Measurements from ENCODE around the gene STXBP4. TPM values are rescaled to one million over a fixed set of nuclear protein-coding genes. Genes with fewer than 3 reads are reported as not detected.
A peak's percentile ranks its signal among the peaks of the same experiment; 100 is the strongest.

STXBP4 gene
- total RNA-seq, 5 donors from 2014 or later (not counting 1 experiment from before 2014, with no cell fraction given), result 5.7 to 10.6 (median 9.1) TPM

GRCh38 chr17:55098765-55099164, 130.2 kb downstream of the STXBP4 start:
- Histone ChIP-seq H3K9me3 (no peaks in the 10 kb centered on the region), H3K27ac (ENCODE audit: low read length) (no peak overlapping the region), H3K4me1 (ENCODE audit: control insufficient read depth in 1 of 2, extremely low read depth in 1 of 2, insufficient read depth in 2 of 2, low read length in 2 of 2) (no peaks in the 10 kb centered on the region), H3K27me3 (replicated peaks in 1 of 2; ENCODE audit: control insufficient read depth in 2 of 2, extremely low read depth in 1 of 2, insufficient read depth in 2 of 2, low read length in 1 of 2) (no peaks in the 10 kb centered on the region), H3K36me3 (ENCODE audit: control insufficient read depth in 2 of 2, extremely low read depth in 1 of 2, insufficient read depth in 1 of 2, low read length in 1 of 2) (peaks cover 0 to 5% of the 10 kb centered on the region in 2 donors), H3K4me3 (ENCODE audit: control insufficient read depth in 1 of 2, extremely low read depth in 1 of 2, low read length in 1 of 2) (no peak overlapping the region)
- ChIA-PET POLR2A (no interaction called here), CTCF (no interaction called here)
- no peaks in the 10 kb centered on the region for H3K27me3 Mint-ChIP-seq
- peaks cover 39% of the 10 kb centered on the region for H3K36me3 Mint-ChIP-seq
- no peak overlapping the region for H3K27ac Mint-ChIP-seq
- DNase-seq, result no peak
- H3K9me3 Mint-ChIP-seq, result peaks cover 0 to 18% (median 9%) of the 10 kb centered on the region in 3 donors
- H3K4me1 Mint-ChIP-seq, result peaks cover 0 to 9% (median 3%) of the 10 kb centered on the region in 3 donors
- WGBS (ENCODE audit: insufficient coverage), result no CpG with 5 or more reads among the region's 1 CpG
- ATAC-seq (replicated peaks in 1 of 4), result no peak
- no peak overlapping the region for H3K4me3 Mint-ChIP-seq

- Mint-ChIP-seq H3K4me1 (peaks cover 0 to 4% (median 2%) of the 10 kb centered on the region in 3 donors), H3K9me3 (peaks cover 3 to 20% (median 9%) of the 10 kb centered on the region in 3 donors), H3K27ac (no peak overlapping the region), H3K36me3 (peaks cover 38% of the 10 kb centered on the region), H3K4me3 (no peak overlapping the region), H3K27me3 (no peaks in the 10 kb centered on the region)
- CTCF ChIA-PET, result no interaction called here
- Histone ChIP-seq H3K9me3 (no peaks in the 10 kb centered on the region), H3K27ac (ENCODE audit: low read length) (no peak overlapping the region), H3K4me3 (ENCODE audit: control insufficient read depth in 1 of 2, extremely low read depth in 1 of 2, low read length in 1 of 2) (no peak overlapping the region), H3K4me1 (ENCODE audit: control insufficient read depth in 1 of 2, extremely low read depth in 1 of 2, insufficient read depth in 2 of 2, low read length in 2 of 2) (no peaks in the 10 kb centered on the region), H3K27me3 (replicated peaks in 1 of 2; ENCODE audit: control insufficient read depth in 2 of 2, extremely low read depth in 1 of 2, insufficient read depth in 2 of 2, low read length in 1 of 2) (no peaks in the 10 kb centered on the region), H3K36me3 (ENCODE audit: control insufficient read depth in 2 of 2, extremely low read depth in 1 of 2, insufficient read depth in 1 of 2, low read length in 1 of 2) (no peaks in the 10 kb centered on the region)
- DNase-seq (no peak), ATAC-seq (replicated peaks in 1 of 4) (no peak)
- WGBS (ENCODE audit: insufficient coverage), result no CpG with 5 or more reads among the region's 2 CpGs
- POLR2A ChIA-PET, result no interaction called here
Observed at GRCh38 chr17:55110521-55110920, 142.0 kb downstream of the STXBP4 start.

GRCh38 chr17:55114283-55114682, 145.7 kb downstream of the STXBP4 start:
- Mint-ChIP-seq H3K36me3 (peaks cover 21% of the 10 kb centered on the region), H3K4me1 (peaks cover 0 to 19% (median 13%) of the 10 kb centered on the region in 3 donors), H3K4me3 (no peak overlapping the region), H3K9me3 (peaks cover 0 to 3% (median 3%) of the 10 kb centered on the region in 3 donors), H3K27ac (no peak overlapping the region), H3K27me3 (no peaks in the 10 kb centered on the region)
- H3K4me1 ChIP-seq (ENCODE audit: control insufficient read depth in 1 of 2, extremely low read depth in 1 of 2, insufficient read depth in 2 of 2, low read length in 2 of 2), result no peaks in the 10 kb centered on the region
- no peak overlapping the region for H3K27ac ChIP-seq (ENCODE audit: low read length)
- ChIA-PET CTCF (no interaction called here), POLR2A (no interaction called here)
- no peaks in the 10 kb centered on the region for H3K9me3 ChIP-seq
- no peak overlapping the region for H3K4me3 ChIP-seq (ENCODE audit: control insufficient read depth in 1 of 2, extremely low read depth in 1 of 2, low read length in 1 of 2)
- ATAC-seq (replicated peaks in 1 of 4), result no peak
- H3K36me3 ChIP-seq (ENCODE audit: control insufficient read depth in 2 of 2, extremely low read depth in 1 of 2, insufficient read depth in 1 of 2, low read length in 1 of 2), result no peaks in the 10 kb centered on the region
- no peak for DNase-seq
- no peaks in the 10 kb centered on the region for H3K27me3 ChIP-seq (replicated peaks in 1 of 2; ENCODE audit: control insufficient read depth in 2 of 2, extremely low read depth in 1 of 2, insufficient read depth in 2 of 2, low read length in 1 of 2)

GRCh38 chr17:55116440-55116914, 147.9 kb downstream of the STXBP4 start:
- Histone ChIP-seq H3K4me3 (ENCODE audit: control insufficient read depth in 1 of 2, extremely low read depth in 1 of 2, low read length in 1 of 2) (no peak overlapping the region), H3K36me3 (ENCODE audit: control insufficient read depth in 2 of 2, extremely low read depth in 1 of 2, insufficient read depth in 1 of 2, low read length in 1 of 2) (no peaks in the 10 kb centered on the region), H3K27ac (ENCODE audit: low read length) (peak overlapping the region; percentile 42), H3K9me3 (no peaks in the 10 kb centered on the region), H3K4me1 (ENCODE audit: control insufficient read depth in 1 of 2, extremely low read depth in 1 of 2, insufficient read depth in 2 of 2, low read length in 2 of 2) (no peaks in the 10 kb centered on the region), H3K27me3 (replicated peaks in 1 of 2; ENCODE audit: control insufficient read depth in 2 of 2, extremely low read depth in 1 of 2, insufficient read depth in 2 of 2, low read length in 1 of 2) (no peaks in the 10 kb centered on the region)
- Mint-ChIP-seq H3K4me1 (peaks cover 0 to 19% (median 13%) of the 10 kb centered on the region in 3 donors), H3K9me3 (peaks cover 0 to 3% (median 0%) of the 10 kb centered on the region in 3 donors), H3K36me3 (peaks cover 13% of the 10 kb centered on the region), H3K4me3 (no peak overlapping the region), H3K27me3 (no peaks in the 10 kb centered on the region), H3K27ac (peak overlapping the region; percentile 78 to 94)
- DNase-seq (peak in 1 of 35 experiments; percentile 14), ATAC-seq (replicated peaks in 1 of 4) (peak in 2 of 4 experiments; percentile 47 to 71)
- WGBS (ENCODE audit: insufficient coverage), result no CpG with 5 or more reads among the region's 2 CpGs
- ChIA-PET POLR2A (no interaction called here), CTCF (no interaction called here)

- peaks cover 0 to 19% (median 13%) of the 10 kb centered on the region in 3 donors for H3K4me1 Mint-ChIP-seq
- DNase-seq (no peak), ATAC-seq (replicated peaks in 1 of 4) (no peak)
- ChIA-PET POLR2A (no interaction called here), CTCF (no interaction called here)
- H3K4me3 Mint-ChIP-seq, result no peak overlapping the region
- H3K36me3 Mint-ChIP-seq, result peaks cover 12% of the 10 kb centered on the region
- no peaks in the 10 kb centered on the region for H3K27me3 Mint-ChIP-seq
- 100% methylated on average over 1 of the region's 3 CpGs for WGBS (ENCODE audit: insufficient coverage)
- Histone ChIP-seq H3K4me1 (ENCODE audit: control insufficient read depth in 1 of 2, extremely low read depth in 1 of 2, insufficient read depth in 2 of 2, low read length in 2 of 2) (no peaks in the 10 kb centered on the region), H3K4me3 (ENCODE audit: control insufficient read depth in 1 of 2, extremely low read depth in 1 of 2, low read length in 1 of 2) (no peak overlapping the region), H3K27ac (ENCODE audit: low read length) (no peak overlapping the region), H3K9me3 (no peaks in the 10 kb centered on the region), H3K36me3 (ENCODE audit: control insufficient read depth in 2 of 2, extremely low read depth in 1 of 2, insufficient read depth in 1 of 2, low read length in 1 of 2) (no peaks in the 10 kb centered on the region), H3K27me3 (replicated peaks in 1 of 2; ENCODE audit: control insufficient read depth in 2 of 2, extremely low read depth in 1 of 2, insufficient read depth in 2 of 2, low read length in 1 of 2) (no peaks in the 10 kb centered on the region)
- H3K9me3 Mint-ChIP-seq, result peaks cover 0 to 3% (median 0%) of the 10 kb centered on the region in 3 donors
- H3K27ac Mint-ChIP-seq, result peak overlapping the region in 1 of 2 donors; percentile 52
Observed at GRCh38 chr17:55117164-55117563, 148.6 kb downstream of the STXBP4 start.

GRCh38 chr17:55120651-55121050, 152.1 kb downstream of the STXBP4 start:
- H3K9me3 Mint-ChIP-seq, result no peaks in the 10 kb centered on the region
- no peak overlapping the region for H3K4me3 ChIP-seq (ENCODE audit: control insufficient read depth in 1 of 2, extremely low read depth in 1 of 2, low read length in 1 of 2)
- no peaks in the 10 kb centered on the region for H3K36me3 ChIP-seq (ENCODE audit: control insufficient read depth in 2 of 2, extremely low read depth in 1 of 2, insufficient read depth in 1 of 2, low read length in 1 of 2)
- H3K4me1 ChIP-seq (ENCODE audit: control insufficient read depth in 1 of 2, extremely low read depth in 1 of 2, insufficient read depth in 2 of 2, low read length in 2 of 2), result no peaks in the 10 kb centered on the region
- no peak for ATAC-seq (replicated peaks in 1 of 4)
- no peak for DNase-seq
- peaks cover 0 to 15% (median 12%) of the 10 kb centered on the region in 3 donors for H3K4me1 Mint-ChIP-seq
- ChIA-PET POLR2A (no interaction called here), CTCF (no interaction called here)
- H3K4me3 Mint-ChIP-seq, result no peak overlapping the region
- H3K27ac Mint-ChIP-seq, result no peak overlapping the region
- H3K27me3 ChIP-seq (replicated peaks in 1 of 2; ENCODE audit: control insufficient read depth in 2 of 2, extremely low read depth in 1 of 2, insufficient read depth in 2 of 2, low read length in 1 of 2), result no peaks in the 10 kb centered on the region
- H3K27me3 Mint-ChIP-seq, result no peaks in the 10 kb centered on the region
- peaks cover 10% of the 10 kb centered on the region for H3K36me3 Mint-ChIP-seq
- no peak overlapping the region for H3K27ac ChIP-seq (ENCODE audit: low read length)
- no peaks in the 10 kb centered on the region for H3K9me3 ChIP-seq

GRCh38 chr17:55121268-55121667, 152.7 kb downstream of the STXBP4 start:
- Mint-ChIP-seq H3K9me3 (no peaks in the 10 kb centered on the region), H3K4me1 (peaks cover 0 to 13% (median 9%) of the 10 kb centered on the region in 3 donors), H3K4me3 (no peak overlapping the region), H3K27ac (no peak overlapping the region), H3K27me3 (no peaks in the 10 kb centered on the region), H3K36me3 (peaks cover 10% of the 10 kb centered on the region)
- no peak for DNase-seq
- Histone ChIP-seq H3K4me3 (ENCODE audit: control insufficient read depth in 1 of 2, extremely low read depth in 1 of 2, low read length in 1 of 2) (no peak overlapping the region), H3K27ac (ENCODE audit: low read length) (no peak overlapping the region), H3K27me3 (replicated peaks in 1 of 2; ENCODE audit: control insufficient read depth in 2 of 2, extremely low read depth in 1 of 2, insufficient read depth in 2 of 2, low read length in 1 of 2) (no peaks in the 10 kb centered on the region), H3K36me3 (ENCODE audit: control insufficient read depth in 2 of 2, extremely low read depth in 1 of 2, insufficient read depth in 1 of 2, low read length in 1 of 2) (no peaks in the 10 kb centered on the region), H3K4me1 (ENCODE audit: control insufficient read depth in 1 of 2, extremely low read depth in 1 of 2, insufficient read depth in 2 of 2, low read length in 2 of 2) (no peaks in the 10 kb centered on the region), H3K9me3 (no peaks in the 10 kb centered on the region)
- ChIA-PET POLR2A (no interaction called here), CTCF (no interaction called here)
- no peak for ATAC-seq (replicated peaks in 1 of 4)

All from T-cell (primary cell).